Ovary (tissue), 3 donors: Measurements from ENCODE around the gene IKZF4.
"Not testable (repeated sequence)": the region's sequence is repeated elsewhere in the genome, so short reads cannot be mapped to it uniquely, and the experiment has no call there.

Source experiments
- CTCF ChIP-seq, 3 donors: fragments of 450-650 bp in 2 of 3; fragments of 200-600 bp in 1 of 3; IDR thresholded peaks; one replicate each; pipeline versions ENCODE4 v1.5.1 to v1.8.0; 2016 to 2022; ENCODE audit warnings: antibody characterized with exemption in 3 of 3, mild to moderate bottlenecking in 1 of 3
- EP300 ChIP-seq: sonication (generic); formaldehyde crosslinking; IDR thresholded peaks from one replicate; pipeline ENCODE4 v1.6.1; 2017; ENCODE audit warnings: antibody characterized with exemption
- POLR2A ChIP-seq: fragments of 450-650 bp; IDR thresholded peaks from one replicate; pipeline ENCODE4 v1.6.1; 2017; ENCODE audit warnings: antibody characterized with exemption, mild to moderate bottlenecking, moderate library complexity
- donor health status: DM: no; HTN: no; CAD: no.

GRCh38 chr12:56003376-56003775, 17.5 kb upstream of the IKZF4 start:
- not testable (repeated sequence) for TF ChIP-seq POLR2A; EP300; CTCF (IDR thresholded peaks at IDR 0.05)
